Uterus (tissue), 4 donors: ENCODE measurements around the gene TLL1. TPM values are rescaled to one million over a fixed set of nuclear protein-coding genes. Genes with fewer than 3 reads are reported as not detected.

ENCODE experiments used
- DNase-seq, 2 donors: peaks; one replicate each; pipeline ENCODE4 v3.0.0-alpha.2; 2019 to 2020
- H3K27ac ChIP-seq, 2 donors: fragments of 200-600 bp; sonication (generic); 1 replicate in 1 of 2; 2 replicates in 1 of 2; pipeline ENCODE4 v1.5.1; 2016 to 2018
- H3K27me3 ChIP-seq, 2 donors: fragments of 200-600 bp; sonication (generic); one replicate each; pipeline ENCODE4 v1.5.1; 2018 to 2019; ENCODE audit warnings: control low read depth in 1 of 2
- H3K36me3 ChIP-seq, 2 donors: fragments of 200-600 bp; sonication (generic); one replicate each; pipeline ENCODE4 v1.5.1; 2019; ENCODE audit warnings: control low read depth in 1 of 2
- H3K4me1 ChIP-seq, 2 donors: fragments of 200-600 bp; sonication (generic); one replicate each; pipeline ENCODE4 v1.5.1; 2018 to 2019; ENCODE audit warnings: control low read depth in 1 of 2
- H3K4me3 ChIP-seq, 2 donors: fragments of 200-600 bp; sonication (generic); 1 replicate in 1 of 2; 2 replicates in 1 of 2; pipeline ENCODE4 v1.5.1; 2018 to 2019; ENCODE audit warnings: mild to moderate bottlenecking in 1 of 2
- H3K9me3 ChIP-seq, 2 donors: fragments of 200-600 bp; sonication (generic); one replicate each; pipeline ENCODE4 v1.5.1; 2019; ENCODE audit warnings: control low read depth in 1 of 2
- CTCF ChIP-seq, 4 experiments: fragments of 200-600 bp in 2 of 4; fragments of 450-650 bp in 2 of 4; sonication (generic) in 2 of 4; IDR thresholded peaks; one replicate each; pipeline ENCODE4 v1.5.1; 2016 to 2019; ENCODE audit warnings: antibody characterized with exemption in 4 of 4, mild to moderate bottlenecking in 2 of 4, moderate library complexity in 1 of 4
- POLR2A ChIP-seq, 2 donors: fragments of 450-650 bp; IDR thresholded peaks; one replicate each; pipeline ENCODE4 v1.6.1; 2016; ENCODE audit warnings: antibody characterized with exemption in 2 of 2, mild to moderate bottlenecking in 1 of 2, moderate library complexity in 1 of 2
- intact Hi-C: fragments of 100-400 bp; cut with DNase I; formaldehyde crosslinking; loops from one replicate; pipeline ENCODE4 v1.15.1; 2023; ENCODE audit warnings: low total_unique reads
- total RNA-seq, 4 donors: library from RNA; depleted of rRNA in 3 of 4; stranded (reverse); fragments of >200 nt in 3 of 4; gene quantifications; one replicate each; pipeline versions ENCODE4 v1.1.0 to v1.2.4, GENCODE V29; 2014 to 2023
- donor health status: DM: yes; HTN: yes; CAD: no.

The TLL1 gene
- total RNA-seq, 4 donors from 2014 or later, result 9.7 to 16.6 (median 13.8) TPM

- Histone ChIP-seq H3K27ac (no peak overlapping the region), H3K27me3 (no peaks in the 10 kb centered on the region), H3K4me3 (no peak overlapping the region), H3K36me3 (peaks cover 0 to 2% of the 10 kb centered on the region in 2 donors), H3K9me3 (no peaks in the 10 kb centered on the region), H3K4me1 (no peaks in the 10 kb centered on the region)
- TF ChIP-seq POLR2A (IDR thresholded peaks at IDR 0.05) (no peak), CTCF (IDR thresholded peaks at IDR 0.05) (no peak)
- no peak for DNase-seq
- intact Hi-C loops, result no loop called here
Observed at GRCh38 chr4:166034965-166035364, 161.9 kb downstream of the TLL1 start.

- H3K36me3 ChIP-seq, result no peaks in the 10 kb centered on the region
- intact Hi-C loops, result no loop called here
- TF ChIP-seq POLR2A (IDR thresholded peaks at IDR 0.05) (no peak), CTCF (IDR thresholded peaks at IDR 0.05) (no peak)
Observed at GRCh38 chr4:166039822-166040221, 166.8 kb downstream of the TLL1 start.

DNA sequence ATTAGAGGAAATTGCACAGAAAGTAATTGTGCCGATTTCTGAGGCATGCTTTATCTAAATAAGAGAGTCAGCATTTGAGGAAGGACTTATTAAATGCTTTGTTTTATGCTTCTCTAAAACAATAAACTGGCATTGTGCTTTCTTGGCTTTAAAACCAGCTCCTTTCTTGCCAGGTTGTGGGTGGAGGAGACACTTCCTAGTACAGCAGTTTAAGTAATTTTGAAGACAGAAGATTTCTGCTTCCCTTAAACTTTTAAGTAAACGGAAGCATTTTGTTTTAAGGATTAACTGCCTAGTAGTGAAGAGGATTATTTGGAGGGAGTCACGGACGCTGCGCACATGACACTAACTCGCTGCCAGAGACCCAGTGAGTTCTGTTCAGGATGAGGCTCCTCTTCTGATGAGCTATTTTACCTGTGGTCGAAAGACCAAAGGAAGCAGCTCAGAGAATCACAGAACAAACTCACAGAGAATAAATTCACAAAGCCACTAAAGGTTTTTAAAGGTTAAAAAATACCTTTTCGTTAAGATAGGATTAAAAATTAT, 169.5 kb downstream of the TLL1 start:
- intact Hi-C loops, result no loop called here
- TF ChIP-seq CTCF (IDR thresholded peaks at IDR 0.05) (no peak), POLR2A (IDR thresholded peaks at IDR 0.05) (no peak)
- no peak for DNase-seq
- Histone ChIP-seq H3K27ac (no peak overlapping the region), H3K4me1 (no peaks in the 10 kb centered on the region), H3K9me3 (no peaks in the 10 kb centered on the region), H3K27me3 (no peaks in the 10 kb centered on the region), H3K4me3 (no peak overlapping the region), H3K36me3 (no peaks in the 10 kb centered on the region)

More at GRCh38 chr4:166039822-166040221, 166.8 kb downstream of the TLL1 start:
- H3K9me3 ChIP-seq, result no peaks in the 10 kb centered on the region
- H3K27ac ChIP-seq, result no peak overlapping the region
- H3K27me3 ChIP-seq, result no peaks in the 10 kb centered on the region
- no peak overlapping the region for H3K4me3 ChIP-seq
- DNase-seq, result no peak
- no peaks in the 10 kb centered on the region for H3K4me1 ChIP-seq

DNA sequence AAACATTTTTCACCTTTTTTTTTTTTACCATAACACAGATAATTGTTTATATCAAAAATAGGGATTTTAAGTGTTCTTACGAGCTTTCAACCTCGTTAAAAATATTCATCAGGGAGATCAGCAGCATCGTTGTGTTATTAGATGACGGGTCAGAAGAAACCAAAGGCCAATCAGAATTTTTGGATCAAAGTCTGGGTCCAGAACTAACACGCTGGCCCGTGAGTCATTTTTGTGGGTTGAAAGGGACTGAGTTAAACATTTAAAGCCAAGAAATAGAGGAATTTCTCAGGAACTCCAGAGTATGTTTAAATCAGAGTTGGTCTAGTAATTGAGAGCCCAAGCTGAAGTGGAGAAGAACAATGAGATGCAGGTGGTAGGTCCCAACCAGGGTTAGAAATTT, 170.8 kb downstream of the TLL1 start:
- intact Hi-C loops, result no loop called here
- H3K36me3 ChIP-seq, result no peaks in the 10 kb centered on the region

DNA sequence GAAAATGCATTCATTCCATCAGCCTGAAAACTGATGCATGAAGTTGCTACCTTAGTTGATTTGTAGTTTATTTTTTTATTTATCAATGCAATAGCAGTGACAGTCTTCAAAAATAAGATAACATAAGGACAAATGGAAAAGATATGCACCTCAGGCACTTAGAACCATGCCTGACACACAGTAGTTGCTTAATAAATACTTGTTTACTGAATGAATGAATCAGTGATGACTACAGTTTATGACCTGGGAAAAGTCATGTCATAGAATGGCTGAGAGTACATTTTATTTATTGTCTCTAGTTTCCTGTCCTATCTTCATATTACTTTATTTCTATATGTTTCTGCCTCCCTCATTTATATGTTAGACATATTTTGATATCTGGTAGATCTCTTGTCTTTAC, 171.8 kb downstream of the TLL1 start:
- intact Hi-C loops, result no loop called here

More for the DNA sequence above, 170.8 kb downstream of the TLL1 start:
- Histone ChIP-seq H3K4me3 (no peak overlapping the region), H3K27ac (no peak overlapping the region), H3K27me3 (no peaks in the 10 kb centered on the region), H3K4me1 (no peaks in the 10 kb centered on the region), H3K9me3 (no peaks in the 10 kb centered on the region)
- DNase-seq, result no peak
- no peak for TF ChIP-seq CTCF (IDR thresholded peaks at IDR 0.05)
- TF ChIP-seq POLR2A (IDR thresholded peaks at IDR 0.05), result no peak

More for the DNA sequence above, 171.8 kb downstream of the TLL1 start:
- Histone ChIP-seq H3K9me3 (no peaks in the 10 kb centered on the region), H3K27ac (no peak overlapping the region), H3K27me3 (no peaks in the 10 kb centered on the region), H3K4me3 (no peak overlapping the region), H3K4me1 (no peaks in the 10 kb centered on the region), H3K36me3 (no peaks in the 10 kb centered on the region)
- DNase-seq, result no peak
- TF ChIP-seq CTCF (IDR thresholded peaks at IDR 0.05), result no peak
- no peak for TF ChIP-seq POLR2A (IDR thresholded peaks at IDR 0.05)
